ENCODE results near the gene KIAA0232.

The KIAA0232 gene

GRCh38 chr4:6916587-6917460 is 134.3 kb downstream of the KIAA0232 start:
- DNase-seq (ENCODE audit: low read depth, low spot score): no peak
- Histone ChIP-seq H3K27ac (no peak overlapping the region), H3K36me3 (ENCODE audit: insufficient read depth, low read length) (no peaks in the 10 kb centered on the region), H3K4me3 (no peak overlapping the region), H3K9ac (ENCODE audit: insufficient read length) (no peak overlapping the region), H3K9me3 (ENCODE audit: low read depth, low read length) (no peaks in the 10 kb centered on the region)
- no peak for TF ChIP-seq FOXP2 (optimal IDR thresholded peaks at IDR 0.05; ENCODE audit: control extremely low read depth, extremely low read length, insufficient read depth)
- TF ChIP-seq EZH2 (IDR thresholded peaks at IDR 0.05): no peak
- no peak for TF ChIP-seq POLR2AphosphoS5 (IDR thresholded peaks at IDR 0.05; ENCODE audit: borderline replicate concordance, low read depth, low read length)

- no peak for TF ChIP-seq POLR2AphosphoS5 (IDR thresholded peaks at IDR 0.05; ENCODE audit: borderline replicate concordance, low read depth, low read length)
- no peak for TF ChIP-seq EZH2 (IDR thresholded peaks at IDR 0.05)
- no peak for TF ChIP-seq FOXP2 (optimal IDR thresholded peaks at IDR 0.05; ENCODE audit: control extremely low read depth, extremely low read length, insufficient read depth)
- Histone ChIP-seq H3K36me3 (ENCODE audit: insufficient read depth, low read length) (no peaks in the 10 kb centered on the region), H3K9me3 (ENCODE audit: low read depth, low read length) (no peaks in the 10 kb centered on the region), H3K4me3 (no peak overlapping the region), H3K27ac (no peak overlapping the region), H3K9ac (ENCODE audit: insufficient read length) (no peak overlapping the region)
- no peak for DNase-seq (ENCODE audit: low read depth, low spot score)
Measured at GRCh38 chr4:6917461-6918271, 135.1 kb downstream of the KIAA0232 start.

GRCh38 chr4:6918338-6918737 is 135.8 kb downstream of the KIAA0232 start:
- Histone ChIP-seq H3K9me3 (ENCODE audit: low read depth, low read length) (no peaks in the 10 kb centered on the region), H3K9ac (ENCODE audit: insufficient read length) (no peak overlapping the region), H3K27ac (no peak overlapping the region), H3K4me3 (no peak overlapping the region), H3K36me3 (ENCODE audit: insufficient read depth, low read length) (no peaks in the 10 kb centered on the region)
- TF ChIP-seq POLR2AphosphoS5 (IDR thresholded peaks at IDR 0.05; ENCODE audit: borderline replicate concordance, low read depth, low read length): no peak
- TF ChIP-seq EZH2 (IDR thresholded peaks at IDR 0.05): no peak
- TF ChIP-seq FOXP2 (optimal IDR thresholded peaks at IDR 0.05; ENCODE audit: control extremely low read depth, extremely low read length, insufficient read depth): no peak
- no peak for DNase-seq (ENCODE audit: low read depth, low spot score)

- H3K9ac ChIP-seq (ENCODE audit: insufficient read length): no peak overlapping the region
- H3K36me3 ChIP-seq (ENCODE audit: insufficient read depth, low read length): no peaks in the 10 kb centered on the region; the same call in 1 of the 2 replicates
- no peak overlapping the region for H3K4me3 ChIP-seq
- H3K27ac ChIP-seq: no peak overlapping the region
- TF ChIP-seq POLR2AphosphoS5 (IDR thresholded peaks at IDR 0.05; ENCODE audit: borderline replicate concordance, low read depth, low read length) (no peak), EZH2 (IDR thresholded peaks at IDR 0.05) (no peak), FOXP2 (optimal IDR thresholded peaks at IDR 0.05; ENCODE audit: control extremely low read depth, extremely low read length, insufficient read depth) (no peak)
- DNase-seq (ENCODE audit: low read depth, low spot score): no peak
- H3K9me3 ChIP-seq (ENCODE audit: low read depth, low read length): no peaks in the 10 kb centered on the region
Measured at GRCh38 chr4:6920171-6920570, 137.6 kb downstream of the KIAA0232 start.

- no peak overlapping the region for H3K27ac ChIP-seq
- H3K4me3 ChIP-seq: no peak overlapping the region
- H3K36me3 ChIP-seq (ENCODE audit: insufficient read depth, low read length): no peaks in the 10 kb centered on the region; the same call in 1 of the 2 replicates
- TF ChIP-seq FOXP2 (optimal IDR thresholded peaks at IDR 0.05; ENCODE audit: control extremely low read depth, extremely low read length, insufficient read depth): no peak
- TF ChIP-seq POLR2AphosphoS5 (IDR thresholded peaks at IDR 0.05; ENCODE audit: borderline replicate concordance, low read depth, low read length): no peak
- TF ChIP-seq EZH2 (IDR thresholded peaks at IDR 0.05): no peak
- DNase-seq (ENCODE audit: low read depth, low spot score): no peak
- H3K9ac ChIP-seq (ENCODE audit: insufficient read length): no peak overlapping the region
- H3K9me3 ChIP-seq (ENCODE audit: low read depth, low read length): no peaks in the 10 kb centered on the region
Measured at GRCh38 chr4:6923507-6923906, 141.0 kb downstream of the KIAA0232 start.

- no peak overlapping the region for H3K4me3 ChIP-seq
- no peaks in the 10 kb centered on the region; the same call in 1 of the 2 replicates for H3K36me3 ChIP-seq (ENCODE audit: insufficient read depth, low read length)
- H3K27ac ChIP-seq: no peak overlapping the region
- no peak overlapping the region for H3K9ac ChIP-seq (ENCODE audit: insufficient read length)
- no peak for DNase-seq (ENCODE audit: low read depth, low spot score)
- H3K9me3 ChIP-seq (ENCODE audit: low read depth, low read length): no peaks in the 10 kb centered on the region
- TF ChIP-seq POLR2AphosphoS5 (IDR thresholded peaks at IDR 0.05; ENCODE audit: borderline replicate concordance, low read depth, low read length): no peak
- no peak for TF ChIP-seq FOXP2 (optimal IDR thresholded peaks at IDR 0.05; ENCODE audit: control extremely low read depth, extremely low read length, insufficient read depth)
Measured at GRCh38 chr4:6924361-6924779, 141.8 kb downstream of the KIAA0232 start.

- Histone ChIP-seq H3K9ac (ENCODE audit: insufficient read length) (no peak overlapping the region), H3K27ac (no peak overlapping the region), H3K4me3 (no peak overlapping the region), H3K9me3 (ENCODE audit: low read depth, low read length) (no peaks in the 10 kb centered on the region), H3K36me3 (ENCODE audit: insufficient read depth, low read length) (no peaks in the 10 kb centered on the region; the same call in 1 of the 2 replicates)
- TF ChIP-seq FOXP2 (optimal IDR thresholded peaks at IDR 0.05; ENCODE audit: control extremely low read depth, extremely low read length, insufficient read depth) (no peak), POLR2AphosphoS5 (IDR thresholded peaks at IDR 0.05; ENCODE audit: borderline replicate concordance, low read depth, low read length) (no peak), EZH2 (IDR thresholded peaks at IDR 0.05) (no peak)
- no peak for DNase-seq (ENCODE audit: low read depth, low spot score)
Measured at GRCh38 chr4:6925357-6925836, 142.9 kb downstream of the KIAA0232 start.

GRCh38 chr4:6926081-6926480 is 143.6 kb downstream of the KIAA0232 start:
- TF ChIP-seq FOXP2 (optimal IDR thresholded peaks at IDR 0.05; ENCODE audit: control extremely low read depth, extremely low read length, insufficient read depth) (no peak), EZH2 (IDR thresholded peaks at IDR 0.05) (no peak), POLR2AphosphoS5 (IDR thresholded peaks at IDR 0.05; ENCODE audit: borderline replicate concordance, low read depth, low read length) (no peak)
- H3K36me3 ChIP-seq (ENCODE audit: insufficient read depth, low read length): no peaks in the 10 kb centered on the region; the same call in 1 of the 2 replicates
- H3K4me3 ChIP-seq: no peak overlapping the region
- H3K9me3 ChIP-seq (ENCODE audit: low read depth, low read length): no peaks in the 10 kb centered on the region
- no peak overlapping the region for H3K27ac ChIP-seq
- no peak overlapping the region for H3K9ac ChIP-seq (ENCODE audit: insufficient read length)
- DNase-seq (ENCODE audit: low read depth, low spot score): no peak
